ENCODE data around the gene DIS3L2.

Gene DIS3L2

GRCh38 chr2:231966886-231967285, 5.4 kb downstream of the DIS3L2 start:
- ChIA-PET POLR2A (no interaction called here), CTCF (interaction anchor here (1.7 kb wide), 1 partner anchor 28 kb away, joined by 3 read pairs; no protein-coding TSS in a partner anchor)
- no peak for DNase-seq (ENCODE audit: extremely low spot score)
- no peak for TF ChIP-seq CTCF (IDR thresholded peaks at IDR 0.05; ENCODE audit: control extremely low read depth, extremely low read depth, low read depth, missing control alignments)

- no peak for TF ChIP-seq CTCF (IDR thresholded peaks at IDR 0.05; ENCODE audit: control extremely low read depth, extremely low read depth, low read depth, missing control alignments)
- ChIA-PET POLR2A (no interaction called here), CTCF (no interaction called here)
- DNase-seq (ENCODE audit: extremely low spot score), result no peak
Measured at GRCh38 chr2:231968820-231969219, 7.3 kb downstream of the DIS3L2 start.

- CTCF ChIA-PET, result interaction anchor here (0.6 to 0.9 kb wide), 2 partner anchors 16 to 155 kb away, joined by 3 read pairs; no protein-coding TSS in a partner anchor
- no peak for DNase-seq (ENCODE audit: extremely low spot score)
- POLR2A ChIA-PET, result no interaction called here
- TF ChIP-seq CTCF (IDR thresholded peaks at IDR 0.05; ENCODE audit: control extremely low read depth, extremely low read depth, low read depth, missing control alignments), result no peak
Measured at GRCh38 chr2:231970461-231970860, 8.9 kb downstream of the DIS3L2 start.

GRCh38 chr2:231975001-231975400, 13.5 kb downstream of the DIS3L2 start:
- ChIA-PET POLR2A (no interaction called here), CTCF (interaction anchor here (1.0 to 1.1 kb wide), 4 partner anchors 8 to 50 kb away, joined by 3 to 4 read pairs (median 3); partner anchors contain the start of gene DIS3L2)
- no peak for TF ChIP-seq CTCF (IDR thresholded peaks at IDR 0.05; ENCODE audit: control extremely low read depth, extremely low read depth, low read depth, missing control alignments)
- no peak for DNase-seq (ENCODE audit: extremely low spot score)

GRCh38 chr2:231977430-231977829, 15.9 kb downstream of the DIS3L2 start:
- DNase-seq (ENCODE audit: extremely low spot score), result no peak
- CTCF ChIA-PET, result interaction anchor here (1.2 kb wide), 1 partner anchor 17 kb away, joined by 3 read pairs; no protein-coding TSS in a partner anchor
- POLR2A ChIA-PET, result no interaction called here
- no peak for TF ChIP-seq CTCF (IDR thresholded peaks at IDR 0.05; ENCODE audit: control extremely low read depth, extremely low read depth, low read depth, missing control alignments)

- POLR2A ChIA-PET, result no interaction called here
Measured at GRCh38 chr2:231984992-231985391, 23.5 kb downstream of the DIS3L2 start.

More at GRCh38 chr2:231984992-231985391, 23.5 kb downstream of the DIS3L2 start:
- no peak for TF ChIP-seq CTCF (IDR thresholded peaks at IDR 0.05; ENCODE audit: control extremely low read depth, extremely low read depth, low read depth, missing control alignments)
- CTCF ChIA-PET, result no interaction called here
- DNase-seq (ENCODE audit: extremely low spot score), result no peak
